COR-L47 (cell line): Measurements from ENCODE around the gene PROK1.
A peak's percentile ranks its signal among the peaks of the same experiment; 100 is the strongest.

Experiments used
- DNase-seq: peaks from one replicate; lab custom pipeline; 2025; lab: John Stamatoyannopoulos, UW

PROK1 gene

GRCh38 chr1:110488867-110489266 lies 37.9 kb downstream of the PROK1 start:
- DNase-seq, result no peak

GRCh38 chr1:110489406-110489805 lies 38.5 kb downstream of the PROK1 start:
- DNase-seq, result no peak

GRCh38 chr1:110489973-110490542 lies 39.1 kb downstream of the PROK1 start:
- DNase-seq, result no peak

- DNase-seq, result peak; percentile 12
These were observed 40.0 kb downstream of the PROK1 start for GRCh38 chr1:110490791-110491451.

GRCh38 chr1:110492573-110492972 lies 41.6 kb downstream of the PROK1 start:
- no peak for DNase-seq

- no peak for DNase-seq
These were observed 42.2 kb downstream of the PROK1 start for GRCh38 chr1:110493059-110493699.

GRCh38 chr1:110494036-110494435 lies 43.1 kb downstream of the PROK1 start:
- DNase-seq, result no peak

- no peak for DNase-seq
These were observed 43.8 kb downstream of the PROK1 start for GRCh38 chr1:110494522-110495406.

- DNase-seq, result peak; percentile 69
These were observed 45.1 kb downstream of the PROK1 start for GRCh38 chr1:110495926-110496600.

GRCh38 chr1:110498270-110498669 lies 47.3 kb downstream of the PROK1 start:
- no peak for DNase-seq

GRCh38 chr1:110501488-110502132 lies 50.7 kb downstream of the PROK1 start:
- no peak for DNase-seq

- no peak for DNase-seq
These were observed 51.6 kb downstream of the PROK1 start for GRCh38 chr1:110502402-110503151.

- DNase-seq, result no peak
These were observed 52.5 kb downstream of the PROK1 start for GRCh38 chr1:110503471-110503870.

- no peak for DNase-seq
These were observed 53.3 kb downstream of the PROK1 start for GRCh38 chr1:110504226-110504625.

GRCh38 chr1:110505596-110505995 lies 54.6 kb downstream of the PROK1 start:
- no peak for DNase-seq

GRCh38 chr1:110506541-110506940 lies 55.6 kb downstream of the PROK1 start:
- no peak for DNase-seq
